HepG2 (cell line): ENCODE measurements around the gene PSKH1. TPM values are rescaled to one million over a fixed set of nuclear protein-coding genes. Genes with fewer than 3 reads are reported as not detected.

Experiments used
- BCL3 ChIP-seq: sonication (generic); formaldehyde crosslinking; IDR thresholded peaks from 2 replicates; pipeline ENCODE4 v1.5.1; 2020; ENCODE audit warnings: mild to moderate bottlenecking, missing genetic modification reagents, moderate library complexity
- EHMT2 ChIP-seq: fragments of 200-600 bp; sonication (generic); IDR thresholded peaks from 2 replicates; pipeline ENCODE4 v1.7.0; 2017; ENCODE audit warnings: antibody characterized with exemption, low read depth, low read length, borderline replicate concordance
- GRHL1 ChIP-seq: sonication (generic); formaldehyde crosslinking; conservative IDR thresholded peaks from 2 replicates; pipeline ENCODE4 v1.8.0; 2022; ENCODE audit warnings: missing genetic modification reagents
- HNF1A ChIP-seq, 2 experiments: sonication (generic) in 1 of 2; formaldehyde crosslinking in 1 of 2; IDR thresholded peaks; 2 replicates each; pipeline versions ENCODE4 v1.4.0 to v1.6.1; 2016 to 2020; ENCODE audit warnings: borderline replicate concordance in 1 of 2, low read depth in 1 of 2, mild to moderate bottlenecking in 1 of 2, missing genetic modification reagents in 1 of 2
- HNF4A ChIP-seq: sonication (generic); formaldehyde crosslinking; IDR thresholded peaks from 2 replicates; pipeline ENCODE4 v1.4.0; 2020; ENCODE audit warnings: missing genetic modification reagents
- RARA ChIP-seq: IDR thresholded peaks from 2 replicates; pipeline ENCODE4 v1.6.1; 2016; ENCODE audit warnings: missing genetic modification reagents, missing compliant biosample characterization
- REXO4 ChIP-seq: sonication (generic); formaldehyde crosslinking; IDR thresholded peaks from 2 replicates; pipeline ENCODE4 v1.8.0; 2022; ENCODE audit warnings: missing genetic modification reagents, mild to moderate bottlenecking, borderline replicate concordance
- SCMH1 ChIP-seq: sonication (generic); formaldehyde crosslinking; IDR thresholded peaks from 2 replicates; pipeline ENCODE4 v1.9.0; 2021; ENCODE audit warnings: missing genetic modification reagents, mild to moderate bottlenecking, borderline replicate concordance
- SOX13 ChIP-seq, 3 experiments: fragments of 450-650 bp in 1 of 3; sonication (generic) in 1 of 3; formaldehyde crosslinking in 1 of 3; IDR thresholded peaks in 2 of 3; conservative IDR thresholded peaks in 1 of 3; 2 replicates each; pipeline versions ENCODE4 v1.5.0 to v1.6.1; 2016 to 2020; ENCODE audit warnings: antibody characterized with exemption in 1 of 3, mild to moderate bottlenecking in 1 of 3, missing compliant biosample characterization in 1 of 3, missing genetic modification reagents in 1 of 3, moderate library complexity in 1 of 3
- THAP11 ChIP-seq: IDR thresholded peaks from 2 replicates; pipeline ENCODE4 v1.6.1; 2016; ENCODE audit warnings: missing biosample characterization, missing genetic modification reagents
- THYN1 ChIP-seq: sonication (generic); formaldehyde crosslinking; IDR thresholded peaks from 2 replicates; pipeline ENCODE4 v1.8.1; 2023; ENCODE audit warnings: low read depth, mild to moderate bottlenecking, moderate library complexity, missing genetic modification reagents, borderline replicate concordance
- ZBTB44 ChIP-seq: sonication (generic); formaldehyde crosslinking; IDR thresholded peaks from 2 replicates; pipeline ENCODE4 v1.4.0; 2020; ENCODE audit warnings: missing genetic modification reagents
- ZFP36 ChIP-seq: fragments of 150-350 bp; IDR thresholded peaks from 2 replicates; pipeline ENCODE4 v1.6.1; 2018; ENCODE audit warnings: borderline replicate concordance, low read length, low read depth; ENCODE audit not compliant: partially characterized antibody
- ZNF430 ChIP-seq: sonication (generic); formaldehyde crosslinking; IDR thresholded peaks from 2 replicates; pipeline ENCODE4 v1.9.0; 2021; ENCODE audit warnings: mild to moderate bottlenecking, missing genetic modification reagents
- ZNF558 ChIP-seq: sonication (generic); formaldehyde crosslinking; IDR thresholded peaks from 2 replicates; pipeline ENCODE4 v1.9.0; 2022; ENCODE audit warnings: mild to moderate bottlenecking, missing genetic modification reagents, borderline replicate concordance
- ZNF704 ChIP-seq: sonication (generic); formaldehyde crosslinking; IDR thresholded peaks from 2 replicates; pipeline ENCODE4 v1.8.1; 2023; ENCODE audit warnings: mild to moderate bottlenecking, inconsistent platforms, moderate library complexity, missing genetic modification reagents, borderline replicate concordance
- polyA plus RNA-seq, 8 experiments: library from polyadenylated mRNA; depleted of rRNA in 3 of 8; stranded (reverse) in 7 of 8; unstranded in 1 of 8; fragments of >200 nt; fragmentation: Illumina TruSeq in 4 of 8; extraction: Trizol in 4 of 8; gene quantifications; 2 replicates each; pipeline versions ENCODE4 v1.2.1 to v1.2.3, GENCODE V29; 2011 to 2016; ENCODE audit warnings: low read depth in 4 of 8, missing spikeins in 1 of 8, mixed read lengths in 1 of 8; ENCODE audit not compliant: insufficient read depth in 1 of 8
- total RNA-seq, 5 experiments: library from RNA; depleted of rRNA; stranded (reverse); fragments of >200 nt; fragmentation: Illumina TruSeq; extraction: Trizol; gene quantifications; 2 replicates each; pipeline ENCODE4 v1.2.3, GENCODE V29; 2016; ENCODE audit warnings: low read depth in 1 of 5

PSKH1 gene
- total and polyA plus RNA-seq, 2 of the 13 experiments (the other 11 are each of a cell fraction or from before 2014, with no cell fraction given): 8.4 to 19.1 TPM

- TF ChIP-seq SCMH1 (CRISPR knock-in tag): no peak
- TF ChIP-seq SOX13 (IDR thresholded peaks at IDR 0.05): no peak
- peak in 1 of 2 experiments; percentile 62; a peak in 1 of 4 replicates for TF ChIP-seq SOX13 (CRISPR knock-in tag; conservative IDR thresholded peaks at IDR 0.05 in 1 of 2, IDR thresholded peaks at IDR 0.05 in 1 of 2)
- peak; percentile 81; the same call in 1 of the 2 replicates for TF ChIP-seq ZNF558 (CRISPR knock-in tag)
- peak; percentile 71; the same call in 1 of the 2 replicates for TF ChIP-seq ZNF704 (CRISPR knock-in tag)
- TF ChIP-seq HNF4A (CRISPR knock-in tag): peak; percentile 40
- no peak for TF ChIP-seq EHMT2
- peak; percentile 93 for TF ChIP-seq ZNF430 (CRISPR knock-in tag)
- peak; percentile 86; the same call in 1 of the 2 replicates for TF ChIP-seq ZBTB44 (CRISPR knock-in tag)
- TF ChIP-seq HNF1A (IDR thresholded peaks at IDR 0.05; ENCODE audit: low read depth): no peak
- TF ChIP-seq HNF1A (CRISPR knock-in tag; IDR thresholded peaks at IDR 0.05; ENCODE audit: borderline replicate concordance): peak; percentile 87
- TF ChIP-seq RARA (CRISPR knock-in tag): peak; percentile 55; the same call in 1 of the 2 replicates
- TF ChIP-seq BCL3 (CRISPR knock-in tag): peak; percentile 96
- peak; percentile 96 for TF ChIP-seq THAP11
- TF ChIP-seq ZFP36: no peak
- TF ChIP-seq REXO4 (CRISPR knock-in tag): no peak
- no peak for TF ChIP-seq THYN1 (CRISPR knock-in tag)
- TF ChIP-seq GRHL1 (CRISPR knock-in tag): no peak
Measured at GRCh38 chr16:67872631-67873434, 20.2 kb upstream of the PSKH1 start, which contains the start of gene EDC4 (continued).
